ENCODE measurements around the gene SAG. TPM values are rescaled to one million over a fixed set of nuclear protein-coding genes. Genes with fewer than 3 reads are reported as not detected.

SAG gene
- total RNA-seq = 0.05 TPM in 1 of 2 replicates, not detected in the other

DNA sequence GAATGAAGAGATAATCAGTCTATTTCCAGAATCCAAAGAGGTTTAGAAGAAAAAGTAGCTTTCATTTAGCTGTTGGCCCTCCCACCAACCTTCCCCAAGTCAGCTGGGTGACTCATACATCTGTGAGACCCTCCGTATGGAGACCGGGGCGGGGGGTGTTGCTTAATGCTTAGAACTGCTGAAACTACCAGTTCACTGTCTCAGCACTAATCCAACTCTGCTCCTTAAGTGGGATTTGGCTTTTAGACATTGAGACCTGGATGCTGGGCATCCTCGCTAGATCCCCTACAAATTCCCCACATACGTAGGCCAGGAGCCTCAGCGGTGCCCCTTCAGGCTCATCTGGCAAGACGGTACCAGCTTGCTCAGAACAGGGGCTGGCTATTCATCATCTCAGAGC is at the start of gene SAG:
SAG (plus strand) TSS at position 252 of the 400 bp plus-strand sequence. CDS start 1,374 bp downstream, outside the sequence.
- no peaks in the 10 kb centered on the region for H3K36me3 Mint-ChIP-seq (ENCODE audit: low read depth)
- H3K9me3 Mint-ChIP-seq = no peaks in the 10 kb centered on the region
- H3K27ac Mint-ChIP-seq = no peak within 1 kb of the TSS
- peaks cover 3% of the 10 kb centered on the region for H3K27me3 Mint-ChIP-seq (ENCODE audit: low read depth)
- DNase-seq (ENCODE audit: low spot score) = no peak
- intact Hi-C loops (cut with micrococcal nuclease) = no loop called here
- no peaks in the 10 kb centered on the region for H3K4me1 Mint-ChIP-seq (ENCODE audit: low read depth)
- H3K4me3 Mint-ChIP-seq (ENCODE audit: low read depth) = no peak within 1 kb of the TSS

DNA sequence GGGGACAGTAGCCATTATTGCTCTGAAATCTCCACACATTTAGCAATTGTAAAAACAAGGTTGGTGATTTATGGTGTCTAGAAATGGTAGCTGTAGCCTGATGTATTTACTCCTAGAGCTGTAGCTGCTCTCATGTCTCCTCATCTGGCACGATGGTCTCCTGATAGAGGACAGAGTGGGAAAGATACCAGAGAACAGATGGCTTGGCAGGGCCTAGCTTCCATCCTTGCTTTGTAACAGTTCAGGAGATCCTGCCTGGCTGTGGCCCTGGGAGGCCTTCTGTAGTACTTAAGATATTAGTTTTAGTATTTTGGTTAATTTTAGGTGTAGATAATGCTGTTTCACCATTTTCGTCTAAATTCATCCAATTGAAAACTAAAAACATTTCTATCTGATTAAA is 49.4 kb upstream of the SAG start:
- Mint-ChIP-seq H3K9me3 (no peaks in the 10 kb centered on the region), H3K4me3 (ENCODE audit: low read depth) (no peak overlapping the region), H3K4me1 (ENCODE audit: low read depth) (peaks cover 55% of the 10 kb centered on the region), H3K27ac (no peak overlapping the region), H3K36me3 (ENCODE audit: low read depth) (peaks cover 74% of the 10 kb centered on the region), H3K27me3 (ENCODE audit: low read depth) (no peaks in the 10 kb centered on the region)
- intact Hi-C loops (cut with micrococcal nuclease) = no loop called here
- no peak for DNase-seq (ENCODE audit: low spot score)

DNA sequence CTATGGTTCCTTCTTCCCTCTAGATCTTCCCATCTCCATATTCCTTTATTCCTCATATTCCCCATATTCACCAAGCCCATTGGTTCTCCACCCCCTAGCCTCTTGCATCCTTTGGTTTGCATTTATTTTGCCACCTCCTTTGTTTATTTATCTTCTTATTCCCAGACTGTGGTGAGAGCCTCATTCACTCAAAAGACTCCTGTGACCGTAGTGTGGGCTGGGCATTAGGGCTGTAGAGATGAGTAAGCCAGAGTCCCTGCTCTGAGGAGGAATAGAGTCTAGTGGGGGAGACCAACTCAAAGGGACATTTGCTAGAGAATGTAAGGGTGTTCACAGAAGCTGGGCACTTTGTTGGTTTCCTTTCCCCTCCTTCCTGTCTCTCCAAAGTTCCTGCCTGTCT is 47.9 kb upstream of the SAG start:
- DNase-seq (ENCODE audit: low spot score) = no peak
- H3K36me3 Mint-ChIP-seq (ENCODE audit: low read depth) = peaks cover 78% of the 10 kb centered on the region
- no peak overlapping the region for H3K4me3 Mint-ChIP-seq (ENCODE audit: low read depth)
- intact Hi-C loops (cut with micrococcal nuclease) = loop anchor here (10.0 kb wide), 1 partner anchor 565 kb away; the partner anchor contains the start of gene GIGYF2
- no peaks in the 10 kb centered on the region for H3K27me3 Mint-ChIP-seq (ENCODE audit: low read depth)
- no peaks in the 10 kb centered on the region for H3K9me3 Mint-ChIP-seq
- peak overlapping the region; percentile 62 for H3K27ac Mint-ChIP-seq
- H3K4me1 Mint-ChIP-seq (ENCODE audit: low read depth) = peaks cover 45% of the 10 kb centered on the region

DNA sequence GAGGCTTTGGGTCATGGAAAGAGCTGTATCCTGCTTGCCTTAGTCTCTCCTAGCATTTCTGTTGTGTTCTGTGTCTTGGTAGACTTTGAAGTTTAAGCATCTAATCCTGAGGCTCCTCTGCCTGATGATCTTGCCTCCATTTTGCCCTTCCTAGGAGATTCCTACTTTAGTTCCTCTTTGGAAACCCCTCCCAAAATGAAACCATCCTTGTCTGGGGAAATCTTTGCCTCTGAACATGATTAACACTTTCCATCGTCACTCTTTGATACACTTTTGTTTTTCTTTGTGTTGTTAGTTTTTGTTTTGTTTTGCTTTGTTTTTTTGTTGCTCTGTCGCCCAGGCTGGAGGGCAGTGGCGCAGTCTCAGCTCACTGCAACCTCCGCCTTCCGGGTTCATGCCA is 47.0 kb upstream of the SAG start:
- Mint-ChIP-seq H3K9me3 (no peaks in the 10 kb centered on the region), H3K4me3 (ENCODE audit: low read depth) (no peak overlapping the region), H3K36me3 (ENCODE audit: low read depth) (peaks cover 74% of the 10 kb centered on the region), H3K27me3 (ENCODE audit: low read depth) (no peaks in the 10 kb centered on the region), H3K4me1 (ENCODE audit: low read depth) (peaks cover 38% of the 10 kb centered on the region), H3K27ac (peak overlapping the region; percentile 21)
- DNase-seq (ENCODE audit: low spot score) = no peak
- intact Hi-C loops (cut with micrococcal nuclease) = loop anchor here (10.0 kb wide), 1 partner anchor 566 kb away; the partner anchor contains the start of gene GIGYF2

DNA sequence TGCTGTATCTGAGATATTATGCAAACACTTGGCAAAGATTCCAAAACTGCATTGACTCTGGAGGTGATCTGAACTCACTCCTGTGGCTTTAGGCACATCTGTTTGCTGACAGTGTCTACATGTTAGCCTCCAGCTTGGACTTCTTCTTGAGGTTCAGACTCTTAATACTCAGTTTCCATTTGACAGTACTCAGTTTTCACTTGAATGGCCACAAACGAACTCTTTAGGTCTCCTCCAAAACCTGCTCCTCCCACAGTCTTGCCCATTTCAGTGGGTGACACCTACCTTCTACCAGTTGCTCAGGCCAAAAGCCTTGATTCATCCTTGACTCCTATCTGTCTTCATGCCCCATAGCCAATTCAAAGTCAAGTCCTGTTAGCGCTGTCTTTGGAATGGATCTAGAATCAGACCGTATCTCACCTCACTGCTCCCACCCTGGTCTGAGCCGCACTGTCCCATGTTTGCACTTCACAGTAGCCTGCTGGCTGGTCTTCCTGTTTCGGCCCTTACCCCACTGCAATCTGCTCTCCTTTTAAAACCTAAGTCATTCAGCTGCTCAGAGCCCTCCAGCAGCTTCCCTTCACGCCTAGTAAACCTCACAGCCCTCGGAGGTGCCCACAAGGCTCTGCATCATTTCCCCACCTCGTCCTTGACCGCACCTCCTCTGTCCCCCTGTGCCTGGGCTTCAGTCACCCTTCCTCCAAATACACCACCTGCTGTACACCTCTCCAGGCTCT is 45.6 kb upstream of the SAG start:
- Mint-ChIP-seq H3K27ac (peak overlapping the region; percentile 62), H3K9me3 (no peaks in the 10 kb centered on the region), H3K4me1 (ENCODE audit: low read depth) (peaks cover 49% of the 10 kb centered on the region), H3K36me3 (ENCODE audit: low read depth) (peaks cover 80% of the 10 kb centered on the region), H3K27me3 (ENCODE audit: low read depth) (no peaks in the 10 kb centered on the region), H3K4me3 (ENCODE audit: low read depth) (no peak overlapping the region)
- intact Hi-C loops (cut with micrococcal nuclease) = loop anchor here (10.0 kb wide), 1 partner anchor 567 kb away; the partner anchor contains the start of gene GIGYF2
- no peak for DNase-seq (ENCODE audit: low spot score)

DNA sequence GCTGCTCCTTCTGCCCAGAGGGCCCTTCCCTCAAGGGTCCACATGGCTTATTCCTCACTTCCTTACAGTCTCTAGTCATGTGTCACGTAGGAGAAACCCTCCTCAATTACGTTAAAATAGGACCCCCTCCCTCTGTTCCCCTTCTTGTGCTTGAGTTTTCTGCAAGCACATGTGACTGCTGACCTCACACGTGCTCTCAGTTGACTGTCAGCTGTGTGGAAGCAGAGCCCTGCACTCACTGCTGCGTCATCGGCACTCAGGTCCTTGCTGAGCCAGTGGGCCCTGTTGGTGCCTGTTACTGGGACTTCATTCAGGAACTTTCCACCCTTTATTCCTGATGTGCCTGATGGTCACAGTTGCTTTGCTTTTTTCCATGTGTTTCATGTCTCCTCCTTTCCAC is 45.1 kb upstream of the SAG start:
- Mint-ChIP-seq H3K27me3 (ENCODE audit: low read depth) (no peaks in the 10 kb centered on the region), H3K9me3 (no peaks in the 10 kb centered on the region), H3K4me1 (ENCODE audit: low read depth) (peaks cover 52% of the 10 kb centered on the region), H3K4me3 (ENCODE audit: low read depth) (no peak overlapping the region), H3K27ac (peak overlapping the region; percentile 21), H3K36me3 (ENCODE audit: low read depth) (peaks cover 79% of the 10 kb centered on the region)
- no peak for DNase-seq (ENCODE audit: low spot score)
- intact Hi-C loops (cut with micrococcal nuclease) = loop anchor here (10.0 kb wide), 1 partner anchor 568 kb away; the partner anchor contains the start of gene GIGYF2

DNA sequence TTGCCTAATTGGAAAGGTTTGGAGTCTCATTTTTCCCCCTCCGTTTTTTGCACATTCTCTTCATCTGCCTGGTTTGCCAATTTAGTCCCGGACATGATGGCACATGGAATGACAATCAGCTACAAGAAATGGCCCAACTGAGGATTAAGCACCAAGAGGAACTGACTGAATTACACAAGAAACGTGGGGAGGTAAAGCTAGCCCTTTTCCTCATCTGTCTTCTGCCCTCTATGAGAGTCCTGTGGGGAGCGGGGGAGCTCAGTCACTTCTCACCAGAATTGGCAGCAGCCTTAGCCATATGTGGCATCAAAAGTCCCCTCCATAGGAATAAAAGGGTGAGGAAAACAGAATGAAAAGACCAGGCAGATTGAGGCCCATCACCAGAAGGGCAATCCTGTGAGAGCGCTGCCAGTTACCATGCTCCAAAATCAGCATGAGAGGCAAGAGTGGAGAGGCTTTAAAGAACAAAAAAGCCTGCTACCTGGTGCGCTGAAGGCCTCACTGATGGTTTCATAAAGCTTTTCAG is 44.5 kb upstream of the SAG start:
- Mint-ChIP-seq H3K9me3 (no peaks in the 10 kb centered on the region), H3K27ac (no peak overlapping the region), H3K4me3 (ENCODE audit: low read depth) (no peak overlapping the region), H3K36me3 (ENCODE audit: low read depth) (peaks cover 81% of the 10 kb centered on the region), H3K4me1 (ENCODE audit: low read depth) (peaks cover 56% of the 10 kb centered on the region), H3K27me3 (ENCODE audit: low read depth) (no peaks in the 10 kb centered on the region)
- intact Hi-C loops (cut with micrococcal nuclease) = loop anchor here (10.0 kb wide), 1 partner anchor 568 kb away; the partner anchor contains the start of gene GIGYF2
- DNase-seq (ENCODE audit: low spot score) = no peak

DNA sequence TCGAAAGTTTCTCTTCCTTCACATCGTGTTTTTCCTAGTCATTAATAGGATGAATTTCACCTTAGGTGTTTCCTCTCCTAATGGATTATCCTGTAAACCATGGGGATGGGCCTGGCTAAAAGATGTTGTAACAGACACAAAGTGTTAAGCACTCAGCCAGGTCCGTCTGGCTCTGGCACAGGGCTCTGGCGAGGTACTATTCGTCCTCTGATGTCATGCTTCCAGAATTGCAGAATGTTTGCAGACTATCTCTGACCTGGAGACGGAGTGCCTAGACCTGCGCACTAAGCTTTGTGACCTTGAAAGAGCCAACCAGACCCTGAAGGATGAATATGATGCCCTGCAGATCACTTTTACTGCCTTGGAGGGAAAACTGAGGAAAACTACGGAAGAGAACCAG is 42.9 kb upstream of the SAG start:
- H3K36me3 Mint-ChIP-seq (ENCODE audit: low read depth) = peaks cover 83% of the 10 kb centered on the region
- H3K4me3 Mint-ChIP-seq (ENCODE audit: low read depth) = no peak overlapping the region
- intact Hi-C loops (cut with micrococcal nuclease) = loop anchor here (10.0 kb wide), 1 partner anchor 570 kb away; the partner anchor contains the start of gene GIGYF2
- no peak for DNase-seq (ENCODE audit: low spot score)
- H3K27ac Mint-ChIP-seq = no peak overlapping the region
- no peaks in the 10 kb centered on the region for H3K9me3 Mint-ChIP-seq
- H3K4me1 Mint-ChIP-seq (ENCODE audit: low read depth) = peaks cover 59% of the 10 kb centered on the region
- no peaks in the 10 kb centered on the region for H3K27me3 Mint-ChIP-seq (ENCODE audit: low read depth)

DNA sequence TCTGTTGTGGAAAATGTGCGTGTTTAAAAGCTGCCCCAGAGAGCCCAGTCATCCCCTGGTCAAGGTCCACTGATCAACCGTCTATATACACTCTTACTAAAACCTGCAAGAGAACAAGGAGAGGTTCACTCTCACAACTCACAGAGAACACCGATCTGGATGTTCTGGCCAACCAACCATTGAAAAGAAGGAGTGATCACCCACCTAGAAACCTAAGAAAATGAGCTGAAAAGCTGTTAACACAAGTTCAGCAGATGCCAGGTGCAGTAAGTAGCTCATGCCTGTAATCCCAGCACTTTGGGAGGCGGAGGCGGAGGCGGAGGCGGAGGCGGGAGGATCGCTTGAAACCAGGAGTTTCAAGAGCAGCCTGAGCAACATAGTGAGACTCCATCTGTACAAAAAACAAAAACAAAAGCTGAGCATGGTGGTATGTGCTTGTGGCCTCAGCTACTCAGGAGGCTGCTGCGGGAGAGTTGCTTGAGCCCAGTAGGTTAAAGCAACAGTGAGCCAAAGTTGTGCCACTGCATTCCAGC is 41.7 kb upstream of the SAG start:
- intact Hi-C loops (cut with micrococcal nuclease) = loop anchor here (10.0 kb wide), 1 partner anchor 571 kb away; the partner anchor contains the start of gene GIGYF2
- peak overlapping the region; percentile 81 for H3K27ac Mint-ChIP-seq
- no peak for DNase-seq (ENCODE audit: low spot score)
- no peaks in the 10 kb centered on the region for H3K9me3 Mint-ChIP-seq
- H3K4me3 Mint-ChIP-seq (ENCODE audit: low read depth) = no peak overlapping the region
- peaks cover 86% of the 10 kb centered on the region for H3K36me3 Mint-ChIP-seq (ENCODE audit: low read depth)
- peaks cover 61% of the 10 kb centered on the region for H3K4me1 Mint-ChIP-seq (ENCODE audit: low read depth)
- H3K27me3 Mint-ChIP-seq (ENCODE audit: low read depth) = no peaks in the 10 kb centered on the region

DNA sequence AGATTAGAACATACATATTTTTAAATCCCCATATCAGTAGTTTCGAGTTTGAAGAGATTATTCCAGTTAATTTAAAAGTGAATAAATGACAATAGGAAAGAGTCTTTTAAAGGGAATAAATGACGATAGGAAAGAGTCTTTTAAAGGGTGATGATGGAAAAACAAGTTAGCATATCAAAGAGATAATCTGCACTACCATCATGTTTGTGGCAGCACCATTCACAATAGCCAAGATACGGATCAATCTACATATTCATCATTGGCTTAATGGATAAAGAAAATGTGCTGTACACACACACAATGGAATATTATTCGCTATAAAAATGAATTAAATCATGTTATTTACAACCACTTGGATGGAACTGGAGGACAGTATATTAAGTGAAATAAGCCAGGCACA is 41.1 kb upstream of the SAG start:
- peak overlapping the region; percentile 81 for H3K27ac Mint-ChIP-seq
- H3K36me3 Mint-ChIP-seq (ENCODE audit: low read depth) = peaks cover 83% of the 10 kb centered on the region
- H3K27me3 Mint-ChIP-seq (ENCODE audit: low read depth) = no peaks in the 10 kb centered on the region
- H3K4me3 Mint-ChIP-seq (ENCODE audit: low read depth) = no peak overlapping the region
- no peak for DNase-seq (ENCODE audit: low spot score)
- intact Hi-C loops (cut with micrococcal nuclease) = loop anchor here (10.0 kb wide), 1 partner anchor 572 kb away; the partner anchor contains the start of gene GIGYF2
- H3K4me1 Mint-ChIP-seq (ENCODE audit: low read depth) = peaks cover 58% of the 10 kb centered on the region
- no peaks in the 10 kb centered on the region for H3K9me3 Mint-ChIP-seq

DNA sequence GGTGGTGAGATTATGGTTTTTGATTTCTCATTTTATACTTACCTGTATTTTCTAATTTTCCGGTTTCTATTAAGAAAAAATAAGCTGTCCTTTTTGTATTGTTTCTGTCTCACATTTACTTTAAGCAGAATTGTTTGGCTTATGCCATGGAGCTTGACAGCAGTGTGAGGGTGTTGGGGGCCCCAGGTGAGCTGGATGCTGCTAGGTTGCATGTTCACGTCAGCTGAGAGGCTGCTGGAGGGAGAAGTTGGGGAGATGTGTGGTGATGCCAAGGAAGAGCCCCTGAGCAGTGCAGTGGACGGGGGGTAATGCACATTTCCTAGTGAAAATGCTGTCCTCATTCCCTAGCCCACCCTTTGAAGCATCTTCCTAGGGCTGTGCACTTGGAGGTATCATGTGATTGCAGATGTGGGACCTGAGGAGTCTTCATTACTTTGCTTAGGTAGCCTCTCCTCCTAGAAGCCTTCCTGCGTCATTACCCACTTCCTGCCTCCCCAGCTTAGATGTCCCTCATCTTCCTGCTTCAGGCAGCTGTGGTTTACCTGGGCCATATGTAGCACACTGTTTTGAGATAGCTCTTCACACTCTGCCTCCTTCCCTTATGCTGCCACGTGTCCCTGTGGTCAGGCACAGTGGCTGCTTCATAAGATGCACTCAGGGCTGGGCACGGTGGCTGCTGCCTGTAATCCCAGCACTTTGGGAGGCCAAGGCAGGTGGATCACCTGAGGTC is 39.9 kb upstream of the SAG start:
- peaks cover 82% of the 10 kb centered on the region for H3K36me3 Mint-ChIP-seq (ENCODE audit: low read depth)
- H3K4me1 Mint-ChIP-seq (ENCODE audit: low read depth) = peaks cover 61% of the 10 kb centered on the region
- no peaks in the 10 kb centered on the region for H3K27me3 Mint-ChIP-seq (ENCODE audit: low read depth)
- peak overlapping the region; percentile 66 for H3K4me3 Mint-ChIP-seq (ENCODE audit: low read depth)
- peak overlapping the region; percentile 93 for H3K27ac Mint-ChIP-seq
- peak; percentile 84 for DNase-seq (ENCODE audit: low spot score)
- intact Hi-C loops (cut with micrococcal nuclease) = loop anchor here (1.0 to 10.0 kb wide), 2 partner anchors 15 to 573 kb away; partner anchors contain the start of gene GIGYF2
- H3K9me3 Mint-ChIP-seq = no peaks in the 10 kb centered on the region

DNA sequence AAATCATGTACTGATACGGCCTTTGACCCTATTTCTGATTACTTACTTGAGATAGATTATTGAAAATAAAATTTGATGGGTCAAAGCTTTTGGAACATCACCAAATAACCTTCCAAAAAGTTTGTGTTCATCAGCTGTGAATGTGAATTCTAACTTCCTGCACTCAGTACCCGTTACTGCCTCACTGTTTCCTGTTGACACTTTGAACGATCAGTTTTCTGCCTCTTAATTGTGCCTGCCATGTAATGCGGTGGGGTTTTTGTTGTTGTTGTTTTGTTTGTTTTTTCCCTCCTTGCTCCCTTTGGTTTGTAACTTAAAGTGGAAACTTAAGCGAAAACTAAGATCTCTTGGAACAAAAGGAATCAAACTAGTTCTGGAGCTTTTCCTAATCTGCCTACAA is 37.2 kb upstream of the SAG start:
- peaks cover 92% of the 10 kb centered on the region for H3K36me3 Mint-ChIP-seq (ENCODE audit: low read depth)
- peak overlapping the region; percentile 68 for H3K4me3 Mint-ChIP-seq (ENCODE audit: low read depth)
- intact Hi-C loops (cut with micrococcal nuclease) = loop anchor here (10.0 kb wide), 2 partner anchors 144 to 174 kb away; no protein-coding TSS in a partner anchor
- peaks cover 72% of the 10 kb centered on the region for H3K4me1 Mint-ChIP-seq (ENCODE audit: low read depth)
- H3K27me3 Mint-ChIP-seq (ENCODE audit: low read depth) = no peaks in the 10 kb centered on the region
- H3K9me3 Mint-ChIP-seq = no peaks in the 10 kb centered on the region
- no peak for DNase-seq (ENCODE audit: low spot score)
- H3K27ac Mint-ChIP-seq = peak overlapping the region; percentile 89
